ENCODE results near the gene TAOK3.
"Not testable (repeated sequence)": the region's sequence is repeated elsewhere in the genome, so short reads cannot be mapped to it uniquely, and the experiment has no call there.

TAOK3 gene

GRCh38 chr12:118290130-118290529 lies 82.6 kb downstream of the TAOK3 start:
- TF ChIP-seq, protein P1, sequence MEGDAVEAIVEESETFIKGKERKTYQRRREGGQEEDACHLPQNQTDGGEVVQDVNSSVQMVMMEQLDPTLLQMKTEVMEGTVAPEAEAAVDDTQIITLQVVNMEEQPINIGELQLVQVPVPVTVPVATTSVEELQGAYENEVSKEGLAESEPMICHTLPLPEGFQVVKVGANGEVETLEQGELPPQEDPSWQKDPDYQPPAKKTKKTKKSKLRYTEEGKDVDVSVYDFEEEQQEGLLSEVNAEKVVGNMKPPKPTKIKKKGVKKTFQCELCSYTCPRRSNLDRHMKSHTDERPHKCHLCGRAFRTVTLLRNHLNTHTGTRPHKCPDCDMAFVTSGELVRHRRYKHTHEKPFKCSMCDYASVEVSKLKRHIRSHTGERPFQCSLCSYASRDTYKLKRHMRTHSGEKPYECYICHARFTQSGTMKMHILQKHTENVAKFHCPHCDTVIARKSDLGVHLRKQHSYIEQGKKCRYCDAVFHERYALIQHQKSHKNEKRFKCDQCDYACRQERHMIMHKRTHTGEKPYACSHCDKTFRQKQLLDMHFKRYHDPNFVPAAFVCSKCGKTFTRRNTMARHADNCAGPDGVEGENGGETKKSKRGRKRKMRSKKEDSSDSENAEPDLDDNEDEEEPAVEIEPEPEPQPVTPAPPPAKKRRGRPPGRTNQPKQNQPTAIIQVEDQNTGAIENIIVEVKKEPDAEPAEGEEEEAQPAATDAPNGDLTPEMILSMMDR (IDR thresholded peaks at IDR 0.05; ENCODE audit: low read depth, low read length, missing control alignments), result no peak
- no peak for DNase-seq (ENCODE audit: extremely low read depth, low read depth)
- H3K4me3 ChIP-seq (replicated peaks; ENCODE audit: low read depth, low read length), result no peak overlapping the region

GRCh38 chr12:118288174-118288573 lies 84.5 kb downstream of the TAOK3 start:
- DNase-seq (ENCODE audit: extremely low read depth, low read depth), result no peak
- TF ChIP-seq, protein P1 (IDR thresholded peaks at IDR 0.05; ENCODE audit: low read depth, low read length, missing control alignments), result no peak
- no peak overlapping the region for H3K4me3 ChIP-seq (replicated peaks; ENCODE audit: low read depth, low read length)

- TF ChIP-seq, protein P1 (IDR thresholded peaks at IDR 0.05; ENCODE audit: low read depth, low read length, missing control alignments), result no peak
- DNase-seq (ENCODE audit: extremely low read depth, low read depth), result no peak
- H3K4me3 ChIP-seq (replicated peaks; ENCODE audit: low read depth, low read length), result no peak overlapping the region
Observed at GRCh38 chr12:118287728-118288127, 85.0 kb downstream of the TAOK3 start.

GRCh38 chr12:118282767-118283166 lies 89.9 kb downstream of the TAOK3 start:
- DNase-seq (ENCODE audit: extremely low read depth, low read depth), result no peak
- TF ChIP-seq, protein P1 (IDR thresholded peaks at IDR 0.05; ENCODE audit: low read depth, low read length, missing control alignments), result no peak
- no peak overlapping the region for H3K4me3 ChIP-seq (replicated peaks; ENCODE audit: low read depth, low read length)

DNA sequence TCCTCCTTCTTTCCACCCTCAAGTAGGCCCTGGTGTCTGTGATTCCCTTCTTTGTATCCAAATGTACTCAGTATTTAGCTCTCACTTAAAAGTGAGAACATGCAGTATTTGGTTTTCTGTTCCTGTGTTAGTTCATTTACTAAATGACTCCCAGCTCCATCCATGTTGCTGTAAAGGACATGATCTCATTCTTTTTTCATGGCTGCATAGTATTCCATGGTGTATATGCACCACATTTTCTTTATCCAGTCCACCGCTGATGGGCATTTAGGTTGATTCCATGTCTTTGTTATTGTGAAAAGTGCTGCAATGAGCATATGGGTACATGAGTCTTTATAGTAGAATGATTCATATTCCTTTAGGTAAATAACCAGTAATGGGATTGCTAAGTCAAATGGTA lies 94.4 kb downstream of the TAOK3 start:
- not testable (repeated sequence) for DNase-seq (ENCODE audit: extremely low read depth, low read depth); H3K4me3 ChIP-seq (replicated peaks; ENCODE audit: low read depth, low read length)

DNA sequence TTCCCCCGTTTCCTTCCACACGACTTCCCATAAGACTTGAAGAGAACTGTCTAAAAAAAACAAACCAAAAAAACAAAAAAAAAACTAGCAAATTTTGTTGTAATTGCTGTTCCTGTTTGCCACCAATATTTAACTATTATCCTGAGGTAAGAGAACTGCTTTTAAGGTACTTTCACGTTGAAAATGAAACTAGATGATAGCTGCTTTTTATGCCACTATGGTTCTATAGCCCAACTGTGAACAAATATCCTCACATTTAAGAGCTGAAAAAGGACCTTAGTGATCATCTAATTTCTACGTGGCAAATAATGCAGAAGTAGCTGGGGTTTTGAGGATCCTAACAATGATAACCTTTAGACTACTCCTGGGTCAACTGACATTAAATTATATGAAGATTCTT lies 98.6 kb downstream of the TAOK3 start:
- TF ChIP-seq, protein P1 (IDR thresholded peaks at IDR 0.05; ENCODE audit: low read depth, low read length, missing control alignments), result no peak
- H3K4me3 ChIP-seq (replicated peaks; ENCODE audit: low read depth, low read length), result no peak overlapping the region

DNA sequence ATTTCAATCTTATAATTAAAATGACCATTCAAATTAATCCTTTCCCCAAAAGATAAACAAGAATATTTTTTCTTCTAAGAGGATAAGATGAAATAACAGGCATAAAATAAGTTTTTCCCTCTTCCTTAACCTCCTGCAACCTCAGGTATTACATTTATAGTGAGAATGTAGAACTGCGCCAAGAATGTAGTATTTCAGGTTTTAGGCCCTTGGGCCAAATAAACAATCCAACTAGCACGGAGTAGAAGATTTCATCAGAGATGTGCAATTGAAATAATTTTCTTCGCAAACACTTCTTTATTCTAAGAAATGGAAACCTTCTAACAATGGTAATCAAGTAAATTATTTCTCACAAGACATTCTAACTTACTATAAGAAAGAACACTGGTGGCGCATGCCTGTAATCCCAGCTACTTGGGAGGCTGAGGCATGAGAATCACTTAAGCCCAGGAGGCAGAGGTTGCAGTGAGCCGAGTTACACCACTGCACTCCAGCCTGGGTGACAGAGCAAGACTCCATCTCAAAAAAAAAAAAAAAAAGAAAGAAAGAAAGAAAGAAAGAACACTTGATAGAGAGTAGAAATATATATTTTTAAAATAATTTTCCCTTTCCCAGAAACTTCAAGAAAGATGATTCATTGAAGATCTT lies 100.8 kb downstream of the TAOK3 start:
- no peak for DNase-seq (ENCODE audit: extremely low read depth, low read depth)
- no peak overlapping the region for H3K4me3 ChIP-seq (replicated peaks; ENCODE audit: low read depth, low read length)
- TF ChIP-seq, protein P1 (IDR thresholded peaks at IDR 0.05; ENCODE audit: low read depth, low read length, missing control alignments), result no peak

More for the DNA sequence above, 98.6 kb downstream of the TAOK3 start:
- DNase-seq (ENCODE audit: extremely low read depth, low read depth), result no peak

All from HFF-Myc (cell line).